ENCODE results near the gene TAF1D.

TAF1D gene

DNA sequence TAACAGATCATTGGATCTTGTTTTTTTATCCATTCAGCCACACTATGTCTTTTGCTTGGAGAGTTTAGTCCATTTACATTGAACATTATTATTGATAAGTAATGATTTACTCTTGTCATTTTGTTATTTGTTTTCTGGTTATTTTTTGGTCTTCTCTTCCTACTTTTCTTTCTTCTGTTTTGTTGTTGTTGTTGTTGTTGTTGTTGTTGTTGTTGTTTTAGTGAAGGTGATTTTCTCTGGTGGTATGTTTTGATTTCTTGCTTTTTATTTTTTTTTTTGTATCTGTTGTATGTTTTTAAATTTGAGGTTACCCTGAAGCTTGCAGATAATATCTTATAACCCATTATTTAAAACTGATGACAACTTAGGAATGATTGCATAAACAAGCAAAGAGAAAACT, 28.6 kb downstream of the TAF1D start:
- CTCF ChIA-PET, result no interaction called here
- no peak for TF ChIP-seq CTCF (IDR thresholded peaks at IDR 0.05; ENCODE audit: insufficient read depth, low read length, missing control alignments)
- no peak overlapping the region for H3K4me3 ChIP-seq (ENCODE audit: low read depth, low read length)
- POLR2A ChIA-PET, result no interaction called here
- no peak for DNase-seq (ENCODE audit: low read depth, low spot score)

DNA sequence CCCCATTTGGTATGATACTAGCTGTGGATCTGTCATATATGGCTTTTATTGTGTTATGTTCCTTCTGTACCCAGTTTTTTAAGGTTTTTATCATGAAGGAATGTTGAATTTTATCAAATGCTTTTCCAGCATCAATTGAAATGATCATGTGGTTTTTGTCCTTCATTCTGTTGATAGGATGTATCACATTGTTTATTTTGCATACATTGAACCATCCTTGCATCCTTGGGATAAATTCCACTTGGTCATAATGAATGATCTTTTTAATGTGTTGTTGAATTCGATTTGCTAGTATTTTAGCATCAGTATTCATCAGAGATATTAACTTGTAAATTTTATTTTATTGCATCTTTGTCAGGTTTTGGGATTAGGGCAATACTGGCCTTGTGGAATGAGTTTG, 31.1 kb downstream of the TAF1D start:
- POLR2A ChIA-PET, result no interaction called here
- CTCF ChIA-PET, result no interaction called here
- no peak overlapping the region for H3K4me3 ChIP-seq (ENCODE audit: low read depth, low read length)
- no peak for DNase-seq (ENCODE audit: low read depth, low spot score)
- no peak for TF ChIP-seq CTCF (IDR thresholded peaks at IDR 0.05; ENCODE audit: insufficient read depth, low read length, missing control alignments)

GRCh38 chr11:93704237-93704636, 37.1 kb downstream of the TAF1D start:
- POLR2A ChIA-PET, result no interaction called here

DNA sequence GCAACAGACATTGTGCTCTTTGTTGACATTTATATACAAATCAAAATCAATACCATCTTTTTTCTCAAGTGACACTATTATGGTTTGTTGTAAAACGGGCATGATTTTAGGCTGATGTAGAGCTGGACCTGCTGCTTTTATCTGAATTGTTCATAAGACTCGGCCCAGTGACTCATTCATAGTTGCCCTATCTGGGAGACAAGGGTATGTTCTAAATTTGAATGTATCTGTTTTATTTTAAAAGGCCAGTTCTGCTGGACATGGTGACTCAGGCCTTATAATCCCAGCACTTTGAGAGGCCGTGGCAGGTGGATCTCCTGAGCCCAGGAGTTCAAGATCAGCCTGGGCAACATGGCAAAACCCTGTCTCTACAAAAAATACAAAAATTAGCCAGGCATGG, 40.5 kb downstream of the TAF1D start:
- CTCF ChIA-PET, result no interaction called here
- POLR2A ChIA-PET, result no interaction called here
- H3K4me3 ChIP-seq (ENCODE audit: low read depth, low read length), result no peak overlapping the region
- TF ChIP-seq CTCF (IDR thresholded peaks at IDR 0.05; ENCODE audit: insufficient read depth, low read length, missing control alignments), result no peak
- DNase-seq (ENCODE audit: low read depth, low spot score), result peak; percentile 3

More at GRCh38 chr11:93704237-93704636, 37.1 kb downstream of the TAF1D start:
- H3K4me3 ChIP-seq (ENCODE audit: low read depth, low read length), result no peak overlapping the region
- DNase-seq (ENCODE audit: low read depth, low spot score), result no peak
- CTCF ChIA-PET, result no interaction called here
- TF ChIP-seq CTCF (IDR thresholded peaks at IDR 0.05; ENCODE audit: insufficient read depth, low read length, missing control alignments), result no peak

GRCh38 chr11:93697611-93698010, 43.7 kb downstream of the TAF1D start:
- CTCF ChIA-PET, result no interaction called here
- no peak for TF ChIP-seq CTCF (IDR thresholded peaks at IDR 0.05; ENCODE audit: insufficient read depth, low read length, missing control alignments)
- H3K4me3 ChIP-seq (ENCODE audit: low read depth, low read length), result no peak overlapping the region
- DNase-seq (ENCODE audit: low read depth, low spot score), result no peak
- POLR2A ChIA-PET, result no interaction called here

GRCh38 chr11:93694557-93694956, 46.7 kb downstream of the TAF1D start:
- ChIA-PET POLR2A (no interaction called here), CTCF (no interaction called here)
- TF ChIP-seq CTCF (IDR thresholded peaks at IDR 0.05; ENCODE audit: insufficient read depth, low read length, missing control alignments), result no peak
- DNase-seq (ENCODE audit: low read depth, low spot score), result no peak
- H3K4me3 ChIP-seq (ENCODE audit: low read depth, low read length), result no peak overlapping the region

Measured in AG04449 (cell line).